NB4 (cell line): ENCODE data around the gene FOXP4.
A peak's percentile ranks its signal among the peaks of the same experiment; 100 is the strongest.

Experiments used
- DNase-seq: peaks from one replicate; pipeline ENCODE4 v3.0.0; 2010; ENCODE audit warnings: low read depth
- H3K4me3 ChIP-seq: one replicate; pipeline ENCODE4 v1.5.1; 2011; ENCODE audit warnings: mild to moderate bottlenecking, low read depth, low read length, moderate library complexity
- CTCF ChIP-seq: IDR thresholded peaks from one replicate; pipeline ENCODE4 v1.5.1; 2012; ENCODE audit warnings: low read depth, low read length
- MAX ChIP-seq: IDR thresholded peaks from 2 replicates; pipeline ENCODE4 v1.6.1; 2011; ENCODE audit warnings: low read depth, low read length
- MYC ChIP-seq: IDR thresholded peaks from 2 replicates; pipeline ENCODE4 v1.6.1; 2011; ENCODE audit warnings: low read depth, low read length
- POLR2A ChIP-seq: IDR thresholded peaks from 2 replicates; pipeline ENCODE4 v1.6.1; 2011; ENCODE audit warnings: mild to moderate bottlenecking; ENCODE audit not compliant: insufficient read length; ENCODE audit errors: extremely low read depth

The FOXP4 gene

GRCh38 chr6:41635365-41635764 lies 89.2 kb downstream of the FOXP4 start:
- DNase-seq: no peak
- TF ChIP-seq CTCF (no peak), POLR2A (no peak), MYC (no peak), MAX (no peak)
- H3K4me3 ChIP-seq: no peak overlapping the region

DNA sequence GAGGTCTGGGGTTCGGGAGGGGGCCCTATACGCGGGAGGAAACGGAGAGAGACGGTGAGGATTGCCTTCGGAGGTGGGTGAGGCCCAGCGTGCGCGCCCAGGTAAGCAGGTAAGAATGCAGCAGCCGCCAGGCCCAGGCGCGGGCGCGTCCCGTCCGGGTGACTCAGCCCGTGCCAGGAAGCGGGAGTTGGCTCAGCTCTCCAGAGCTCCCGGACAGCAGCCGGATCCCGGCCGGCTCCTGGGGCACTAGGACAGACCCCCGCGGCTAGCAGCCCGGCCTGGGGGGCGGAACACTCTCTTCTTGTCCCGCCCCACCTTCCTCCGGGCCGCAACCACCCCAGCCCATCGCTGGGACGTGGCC lies 90.6 kb downstream of the FOXP4 start:
- TF ChIP-seq MAX: no peak
- TF ChIP-seq POLR2A: no peak
- TF ChIP-seq CTCF: no peak
- no peak for TF ChIP-seq MYC
- DNase-seq: no peak
- no peak overlapping the region for H3K4me3 ChIP-seq

- H3K4me3 ChIP-seq: no peak overlapping the region
- no peak for DNase-seq
- TF ChIP-seq CTCF (no peak), POLR2A (no peak), MYC (no peak), MAX (no peak)
Observed at GRCh38 chr6:41637194-41638001, 91.2 kb downstream of the FOXP4 start.

- DNase-seq: no peak
- no peak within 1 kb of the TSS for H3K4me3 ChIP-seq
- no peak for TF ChIP-seq CTCF
- no peak for TF ChIP-seq MAX
- TF ChIP-seq MYC: no peak
- no peak for TF ChIP-seq POLR2A
Observed at GRCh38 chr6:41638002-41638934, 92.1 kb downstream of the FOXP4 start, which contains the start of gene MDFI. Gene MDFI (plus strand): TSS chr6:41638468. CDS start chr6:41638750, 282 bp downstream.

- no peak for TF ChIP-seq MYC
- peak; percentile 31 for DNase-seq
- no peak overlapping the region for H3K4me3 ChIP-seq
Observed at GRCh38 chr6:41638935-41639808, 93.0 kb downstream of the FOXP4 start.
